ENCODE data around the gene FGF13.

GRCh38 chrX:138710866-138711341 lies 613 bp downstream of the FGF13 start:
- TF ChIP-seq CTCF (IDR thresholded peaks at IDR 0.05; ENCODE audit: low read depth, low read length, poor library complexity, severe bottlenecking), result no peak
- TF ChIP-seq EZH2phosphoT487 (IDR thresholded peaks at IDR 0.05; ENCODE audit: borderline replicate concordance, low read length), result no peak

All from DOHH2 (cell line).